Esophagus muscularis mucosa (tissue), 4 donors: ENCODE data around the gene YEATS4.

Experiments
- CTCF ChIP-seq, 3 experiments: fragments of 200-600 bp in 2 of 3; fragments of 450-650 bp in 1 of 3; sonication (generic) in 2 of 3; IDR thresholded peaks; one replicate each; pipeline ENCODE4 v1.5.1; 2017 to 2019; ENCODE audit warnings: antibody characterized with exemption in 3 of 3, mild to moderate bottlenecking in 2 of 3, moderate library complexity in 1 of 3
- EP300 ChIP-seq: sonication (generic); formaldehyde crosslinking; IDR thresholded peaks from one replicate; pipeline ENCODE4 v1.6.1; 2017; ENCODE audit warnings: antibody characterized with exemption
- POLR2A ChIP-seq: fragments of 450-650 bp; IDR thresholded peaks from one replicate; pipeline ENCODE4 v1.6.1; 2017; ENCODE audit warnings: antibody characterized with exemption, moderate library complexity, mild to moderate bottlenecking, low read depth
- POLR2AphosphoS5 ChIP-seq, 2 donors: sonication (generic); formaldehyde crosslinking; IDR thresholded peaks; one replicate each; pipeline ENCODE4 v1.6.1; 2017; ENCODE audit warnings: antibody characterized with exemption in 2 of 2

DNA sequence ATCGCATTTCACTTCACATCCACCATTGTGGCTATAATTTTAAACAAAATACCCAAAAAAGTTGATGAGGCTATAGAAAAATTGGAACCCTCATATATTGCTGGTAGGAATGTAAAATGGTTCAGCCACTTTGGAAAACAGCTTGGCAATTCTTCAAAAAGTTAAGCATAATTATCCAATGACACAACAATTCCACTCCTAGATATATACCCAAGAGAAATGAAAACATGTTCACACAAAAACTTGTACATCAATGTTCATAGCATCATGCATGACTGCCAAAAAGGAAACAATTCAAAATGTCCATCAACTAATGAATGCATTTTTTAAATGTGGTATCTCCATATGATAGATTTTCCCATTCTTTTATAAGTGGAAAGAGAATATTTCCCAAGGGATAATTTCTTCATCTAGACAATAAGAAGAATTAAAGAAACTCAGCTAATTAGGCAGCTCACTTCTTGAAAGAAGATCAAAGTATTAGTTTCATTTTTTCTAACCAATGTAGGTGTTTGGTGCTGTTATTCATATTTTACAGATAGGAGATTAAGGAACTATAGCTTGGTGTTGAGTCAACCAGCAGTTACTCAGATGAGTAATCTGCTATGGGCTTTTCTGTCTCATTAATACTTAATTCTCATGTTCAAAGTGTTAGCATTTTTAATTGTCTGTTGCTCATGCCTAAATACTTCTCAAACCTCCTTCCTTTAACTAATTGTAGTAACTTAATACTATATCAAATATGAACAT, 32.8 kb downstream of the YEATS4 start:
- TF ChIP-seq CTCF (IDR thresholded peaks at IDR 0.05) (no peak), POLR2A (no peak), POLR2AphosphoS5 (IDR thresholded peaks at IDR 0.05) (no peak), EP300 (no peak)
